Endodermal cell (in vitro differentiated cells): ENCODE results near the gene GZMH. TPM values are rescaled to one million over a fixed set of nuclear protein-coding genes. Genes with fewer than 3 reads are reported as not detected.

Experiments used
- DNase-seq: peaks from one replicate; pipeline ENCODE4 v3.0.0-alpha.2; 2017
- H3K27ac ChIP-seq: 2 replicates; pipeline ENCODE4 v1.5.1; 2013; ENCODE audit warnings: mild to moderate bottlenecking, low read depth, low read length, moderate library complexity
- H3K27me3 ChIP-seq: 2 replicates; pipeline ENCODE4 v1.6.1; 2013; ENCODE audit warnings: mild to moderate bottlenecking, low read length, moderate library complexity; ENCODE audit not compliant: insufficient read depth, control insufficient read depth, poor library complexity, severe bottlenecking
- H3K36me3 ChIP-seq: 2 replicates; pipeline ENCODE4 v1.7.0; 2013; ENCODE audit warnings: mild to moderate bottlenecking, low read length, moderate library complexity; ENCODE audit not compliant: control insufficient read depth, insufficient read depth
- H3K4me1 ChIP-seq: one replicate; pipeline ENCODE4 v1.7.0; 2013; ENCODE audit warnings: low read length; ENCODE audit not compliant: control insufficient read depth, insufficient read depth
- H3K4me3 ChIP-seq: 2 replicates; pipeline ENCODE4 v1.5.1; 2013; ENCODE audit warnings: mild to moderate bottlenecking, low read length, moderate library complexity
- H3K9ac ChIP-seq: 2 replicates; pipeline ENCODE4 v1.6.1; 2013; ENCODE audit warnings: mild to moderate bottlenecking, low read length, moderate library complexity; ENCODE audit not compliant: poor library complexity, severe bottlenecking; ENCODE audit errors: extremely low read depth
- H3K9me3 ChIP-seq: 2 replicates; pipeline ENCODE4 v1.6.1; 2013; ENCODE audit warnings: mild to moderate bottlenecking, low read length, moderate library complexity; ENCODE audit not compliant: control insufficient read depth
- H3K27ac Mint-ChIP-seq: 2 replicates; pipeline ENCODE4 v1.8.0; 2020; ENCODE audit warnings: mixed read lengths
- H3K27me3 Mint-ChIP-seq: 2 replicates; pipeline ENCODE4 v1.8.0; 2021; ENCODE audit warnings: mild to moderate bottlenecking, mixed read lengths; ENCODE audit not compliant: insufficient read depth
- H3K36me3 Mint-ChIP-seq: 2 replicates; pipeline ENCODE4 v1.8.0; 2020; ENCODE audit warnings: low read depth, mixed read lengths
- H3K4me1 Mint-ChIP-seq: 2 replicates; pipeline ENCODE4 v1.8.0; 2020; ENCODE audit warnings: mixed read lengths
- H3K4me3 Mint-ChIP-seq: 2 replicates; pipeline ENCODE4 v1.8.0; 2020; ENCODE audit warnings: mild to moderate bottlenecking, moderate library complexity, mixed read lengths
- H3K9me3 Mint-ChIP-seq: 2 replicates; pipeline ENCODE4 v1.8.0; 2020; ENCODE audit warnings: mild to moderate bottlenecking, mixed read lengths
- WGBS, 2 experiments: methylation state at CpG; one replicate each; pipeline versions ENCODE4 v1.1.5 to v1.1.7; 2013; ENCODE audit warnings: missing lambda C conversion rate in 2 of 2, mixed read lengths in 1 of 2; ENCODE audit not compliant: insufficient coverage in 1 of 2, insufficient read length in 1 of 2; 5-methylcytosine and 5-hydroxymethylcytosine counted together
- total RNA-seq, 2 donors: library from RNA; stranded (reverse); fragmentation: NEBNext Ultra II Directional in 1 of 2; extraction: Animal tissue kit (Norgen Biotek cat#: 25700) in 1 of 2; gene quantifications; 2 replicates in 1 of 2; 3 replicates in 1 of 2; pipeline ENCODE4 v1.2.1, GENCODE V29; 2021
- TF ChIP-seq, protein P1 (sequence below): fragments of 200-600 bp; sonication (generic); conservative IDR thresholded peaks from 2 replicates; pipeline ENCODE4 v1.5.0; 2021; ENCODE audit warnings: antibody characterized with exemption, mild to moderate bottlenecking

Gene GZMH
- total RNA-seq, 2 donors from 2014 or later, result not detected

DNA sequence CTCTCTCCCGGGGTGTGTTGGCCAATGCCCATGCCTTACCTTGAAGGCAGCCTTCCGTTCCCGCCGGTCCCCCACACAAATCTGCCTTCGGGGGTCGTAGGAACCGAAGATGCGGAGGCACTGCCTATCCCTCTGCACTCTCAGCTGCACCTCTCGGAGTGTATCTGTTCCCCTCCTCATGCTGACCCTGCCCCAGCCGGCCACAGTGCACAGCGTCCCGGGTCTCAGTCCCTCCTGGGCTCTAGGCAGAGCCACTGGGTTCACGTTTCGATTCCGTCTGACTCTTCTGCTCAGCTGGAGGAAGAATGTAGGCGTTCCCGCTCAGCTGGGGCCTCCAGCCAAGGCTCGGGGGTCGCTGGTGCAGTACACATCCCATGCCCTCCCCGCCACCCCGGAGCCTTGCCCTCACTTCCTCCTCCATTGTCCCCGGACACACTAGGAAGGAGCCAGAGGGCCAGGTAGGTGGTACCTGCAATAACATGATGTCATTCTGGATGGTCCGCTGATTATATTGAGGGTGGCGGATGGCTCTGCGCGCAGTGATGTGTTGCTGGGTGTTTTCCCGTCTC lies 35.2 kb downstream of the GZMH start:
- no peaks in the 10 kb centered on the region for H3K4me1 Mint-ChIP-seq
- Histone ChIP-seq H3K4me1 (no peaks in the 10 kb centered on the region), H3K9ac (no peak overlapping the region), H3K9me3 (no peaks in the 10 kb centered on the region), H3K36me3 (no peaks in the 10 kb centered on the region), H3K27me3 (no peaks in the 10 kb centered on the region), H3K4me3 (no peak overlapping the region), H3K27ac (no peak overlapping the region)
- H3K9me3 Mint-ChIP-seq, result no peaks in the 10 kb centered on the region
- H3K27me3 Mint-ChIP-seq, result no peaks in the 10 kb centered on the region
- 92 to 97% methylated on average over 19 to 27 of the region's 27 CpGs for WGBS, 2 experiments
- DNase-seq, result no peak
- no peak overlapping the region for H3K4me3 Mint-ChIP-seq
- TF ChIP-seq, protein P1, sequence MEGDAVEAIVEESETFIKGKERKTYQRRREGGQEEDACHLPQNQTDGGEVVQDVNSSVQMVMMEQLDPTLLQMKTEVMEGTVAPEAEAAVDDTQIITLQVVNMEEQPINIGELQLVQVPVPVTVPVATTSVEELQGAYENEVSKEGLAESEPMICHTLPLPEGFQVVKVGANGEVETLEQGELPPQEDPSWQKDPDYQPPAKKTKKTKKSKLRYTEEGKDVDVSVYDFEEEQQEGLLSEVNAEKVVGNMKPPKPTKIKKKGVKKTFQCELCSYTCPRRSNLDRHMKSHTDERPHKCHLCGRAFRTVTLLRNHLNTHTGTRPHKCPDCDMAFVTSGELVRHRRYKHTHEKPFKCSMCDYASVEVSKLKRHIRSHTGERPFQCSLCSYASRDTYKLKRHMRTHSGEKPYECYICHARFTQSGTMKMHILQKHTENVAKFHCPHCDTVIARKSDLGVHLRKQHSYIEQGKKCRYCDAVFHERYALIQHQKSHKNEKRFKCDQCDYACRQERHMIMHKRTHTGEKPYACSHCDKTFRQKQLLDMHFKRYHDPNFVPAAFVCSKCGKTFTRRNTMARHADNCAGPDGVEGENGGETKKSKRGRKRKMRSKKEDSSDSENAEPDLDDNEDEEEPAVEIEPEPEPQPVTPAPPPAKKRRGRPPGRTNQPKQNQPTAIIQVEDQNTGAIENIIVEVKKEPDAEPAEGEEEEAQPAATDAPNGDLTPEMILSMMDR, result no peak
- no peak overlapping the region for H3K27ac Mint-ChIP-seq
- H3K36me3 Mint-ChIP-seq, result no peaks in the 10 kb centered on the region

GRCh38 chr14:24566318-24566717 lies 43.2 kb downstream of the GZMH start:
- Mint-ChIP-seq H3K27ac (no peak overlapping the region), H3K27me3 (no peaks in the 10 kb centered on the region), H3K9me3 (peaks cover 40% of the 10 kb centered on the region), H3K36me3 (no peaks in the 10 kb centered on the region), H3K4me1 (no peaks in the 10 kb centered on the region), H3K4me3 (no peak overlapping the region)
- Histone ChIP-seq H3K27ac (no peak overlapping the region), H3K27me3 (no peaks in the 10 kb centered on the region), H3K4me3 (no peak overlapping the region), H3K36me3 (no peaks in the 10 kb centered on the region), H3K9ac (no peak overlapping the region), H3K4me1 (no peaks in the 10 kb centered on the region), H3K9me3 (peaks cover 17% of the 10 kb centered on the region)
- no peak for DNase-seq
- TF ChIP-seq, protein P1, result no peak
- WGBS, 2 experiments, result 63 to 78% methylated on average over 1 to 2 of the region's 2 CpGs

DNA sequence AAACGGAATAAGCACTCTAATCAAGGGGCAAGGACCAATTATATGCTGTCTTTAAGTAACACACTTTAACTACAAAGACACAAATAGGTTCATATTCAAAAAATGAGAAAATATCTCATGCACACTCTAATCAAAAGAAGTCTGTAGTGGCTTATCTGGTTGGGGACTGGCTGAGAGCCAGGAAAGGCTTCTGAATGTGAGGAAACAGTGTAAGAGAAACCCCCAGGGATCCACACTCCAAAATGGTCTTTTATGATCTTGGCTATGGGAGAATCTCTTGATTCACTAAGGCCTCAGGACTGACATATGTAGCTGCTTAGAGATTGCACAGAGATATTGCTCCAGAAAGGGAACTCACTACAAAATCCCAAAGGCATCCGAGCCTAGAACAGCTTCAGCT lies 43.7 kb downstream of the GZMH start:
- no peaks in the 10 kb centered on the region for H3K27me3 ChIP-seq
- H3K4me3 ChIP-seq, result no peak overlapping the region
- peaks cover 42% of the 10 kb centered on the region for H3K9me3 Mint-ChIP-seq
- no peaks in the 10 kb centered on the region for H3K27me3 Mint-ChIP-seq
- H3K27ac ChIP-seq, result no peak overlapping the region
- 92 to 100% methylated on average over 1 to 2 of the region's 2 CpGs for WGBS, 2 experiments
- H3K36me3 ChIP-seq, result no peaks in the 10 kb centered on the region
- DNase-seq, result no peak
- TF ChIP-seq, protein P1, result no peak
- no peaks in the 10 kb centered on the region for H3K36me3 Mint-ChIP-seq
- H3K4me1 Mint-ChIP-seq, result no peaks in the 10 kb centered on the region
- H3K4me3 Mint-ChIP-seq, result no peak overlapping the region
- H3K4me1 ChIP-seq, result no peaks in the 10 kb centered on the region
- peaks cover 17% of the 10 kb centered on the region for H3K9me3 ChIP-seq
- no peak overlapping the region for H3K9ac ChIP-seq
- H3K27ac Mint-ChIP-seq, result no peak overlapping the region
